Measurements from ENCODE around the gene NCKAP5. TPM values are rescaled to one million over a fixed set of nuclear protein-coding genes. Genes with fewer than 3 reads are reported as not detected.
A peak's percentile ranks its signal among the peaks of the same experiment; 100 is the strongest.

NCKAP5 gene
- polyA plus RNA-seq, 3 donors, result not detected

DNA sequence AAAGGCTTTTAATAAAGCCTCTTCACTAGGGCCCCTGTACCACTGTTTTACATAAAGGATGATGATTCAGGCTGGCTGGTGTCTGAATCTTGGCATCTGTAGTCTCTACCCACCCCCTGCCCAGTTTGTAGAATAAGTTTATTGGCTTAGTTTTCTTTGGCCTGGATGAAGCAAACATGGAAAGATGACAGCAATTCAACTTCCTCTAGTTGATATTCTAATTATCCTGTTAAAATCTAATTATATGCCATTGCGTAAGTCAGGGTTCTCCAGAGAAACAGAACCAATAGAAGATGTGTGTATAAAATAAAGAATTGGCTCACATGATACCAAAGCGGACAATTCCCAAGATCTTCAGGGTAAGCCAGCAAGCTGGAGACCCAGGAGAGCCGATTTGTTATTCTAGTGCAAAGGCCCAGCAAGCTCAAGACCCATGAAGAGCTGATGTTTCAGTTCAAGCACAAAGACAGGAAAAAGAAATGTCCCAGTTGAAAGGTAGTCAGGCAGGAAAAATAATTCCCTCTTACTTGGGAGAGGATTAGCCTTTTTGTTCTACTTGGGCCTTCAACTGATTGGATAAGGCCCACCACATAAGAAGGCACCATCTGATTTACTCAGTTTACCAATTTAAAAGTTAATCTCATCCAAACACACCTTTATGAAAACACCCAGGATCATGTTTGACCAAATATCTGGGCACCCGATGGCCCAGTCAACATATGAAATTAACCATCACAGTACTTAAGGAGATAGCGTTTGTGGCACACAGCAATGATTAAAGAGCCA, 815.6 kb downstream of the NCKAP5 start:
- H3K79me2 ChIP-seq (ENCODE audit: insufficient read depth, low read length), result no peaks in the 10 kb centered on the region
- no peaks in the 10 kb centered on the region for H3K4me1 ChIP-seq (ENCODE audit: control insufficient read depth in 1 of 2, insufficient read depth in 2 of 2, low read length in 2 of 2)
- H2AFZ ChIP-seq (ENCODE audit: insufficient read depth, low read depth, low read length, poor library complexity, severe bottlenecking), result no peak overlapping the region
- H3K4me2 ChIP-seq (replicated peaks; ENCODE audit: extremely low read depth, low read length, poor library complexity, severe bottlenecking), result no peak overlapping the region
- no peak for DNase-seq
- H3K27me3 ChIP-seq (ENCODE audit: control insufficient read depth in 2 of 2, insufficient read depth in 2 of 2, low read length in 2 of 2), result no peaks in the 10 kb centered on the region
- Mint-ChIP-seq H3K27me3 (ENCODE audit: low read depth in 3 of 3) (no peaks in the 10 kb centered on the region), H3K4me1 (no peaks in the 10 kb centered on the region), H3K27ac (peak overlapping the region in 1 of 7 donors; percentile 22), H3K9me3 (peaks cover 0 to 6% (median 0%) of the 10 kb centered on the region in 7 donors), H3K4me3 (no peak overlapping the region), H3K36me3 (no peaks in the 10 kb centered on the region)
- no peak overlapping the region for H3K4me3 ChIP-seq (replicated peaks in 1 of 3; ENCODE audit: low read depth in 2 of 3, low read length in 3 of 3)
- no peaks in the 10 kb centered on the region for H3K36me3 ChIP-seq (replicated peaks in 1 of 2; ENCODE audit: control insufficient read depth in 1 of 2, insufficient read depth in 2 of 2, low read length in 2 of 2)
- H3K9ac ChIP-seq (ENCODE audit: insufficient read depth, low read length, poor library complexity, severe bottlenecking), result no peak overlapping the region
- intact Hi-C loops (cut with micrococcal nuclease), result no loop called here
- no peak overlapping the region for H3K27ac ChIP-seq (ENCODE audit: low read depth in 1 of 2, low read length in 2 of 2)
- WGBS (ENCODE audit: insufficient coverage), result 95% methylated on average over 2 of the region's 5 CpGs
- TF ChIP-seq, protein P1, sequence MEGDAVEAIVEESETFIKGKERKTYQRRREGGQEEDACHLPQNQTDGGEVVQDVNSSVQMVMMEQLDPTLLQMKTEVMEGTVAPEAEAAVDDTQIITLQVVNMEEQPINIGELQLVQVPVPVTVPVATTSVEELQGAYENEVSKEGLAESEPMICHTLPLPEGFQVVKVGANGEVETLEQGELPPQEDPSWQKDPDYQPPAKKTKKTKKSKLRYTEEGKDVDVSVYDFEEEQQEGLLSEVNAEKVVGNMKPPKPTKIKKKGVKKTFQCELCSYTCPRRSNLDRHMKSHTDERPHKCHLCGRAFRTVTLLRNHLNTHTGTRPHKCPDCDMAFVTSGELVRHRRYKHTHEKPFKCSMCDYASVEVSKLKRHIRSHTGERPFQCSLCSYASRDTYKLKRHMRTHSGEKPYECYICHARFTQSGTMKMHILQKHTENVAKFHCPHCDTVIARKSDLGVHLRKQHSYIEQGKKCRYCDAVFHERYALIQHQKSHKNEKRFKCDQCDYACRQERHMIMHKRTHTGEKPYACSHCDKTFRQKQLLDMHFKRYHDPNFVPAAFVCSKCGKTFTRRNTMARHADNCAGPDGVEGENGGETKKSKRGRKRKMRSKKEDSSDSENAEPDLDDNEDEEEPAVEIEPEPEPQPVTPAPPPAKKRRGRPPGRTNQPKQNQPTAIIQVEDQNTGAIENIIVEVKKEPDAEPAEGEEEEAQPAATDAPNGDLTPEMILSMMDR (IDR thresholded peaks at IDR 0.05), result no peak
- H3K9me3 ChIP-seq (replicated peaks in 1 of 2; ENCODE audit: control insufficient read depth in 1 of 2, insufficient read depth in 1 of 2, low read length in 2 of 2), result no peaks in the 10 kb centered on the region
- no peaks in the 10 kb centered on the region for H4K20me1 ChIP-seq (ENCODE audit: insufficient read depth, low read length)

DNA sequence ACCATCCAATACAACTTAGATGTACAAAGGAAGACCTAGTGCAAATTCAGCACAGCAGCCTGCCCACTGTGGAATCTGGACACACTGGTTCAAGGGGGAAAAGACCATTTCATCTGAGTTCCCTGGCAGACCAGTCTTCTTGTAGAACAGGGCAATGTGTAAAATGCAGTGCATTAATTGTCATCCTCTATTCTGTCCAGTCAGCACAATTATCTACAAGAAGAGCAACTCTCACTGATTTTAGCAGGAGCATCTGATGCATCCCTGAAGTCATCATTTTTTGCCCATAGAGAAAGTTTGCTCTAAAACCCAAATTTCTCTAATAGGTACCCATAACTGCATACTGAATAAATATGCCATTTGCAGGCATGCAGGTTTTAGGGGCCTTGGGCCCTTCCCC, 816.4 kb downstream of the NCKAP5 start:
- Mint-ChIP-seq H3K27me3 (ENCODE audit: low read depth in 3 of 3) (no peaks in the 10 kb centered on the region), H3K9me3 (peaks cover 0 to 6% (median 0%) of the 10 kb centered on the region in 7 donors), H3K4me3 (no peak overlapping the region), H3K4me1 (no peaks in the 10 kb centered on the region), H3K27ac (no peak overlapping the region), H3K36me3 (no peaks in the 10 kb centered on the region)
- Histone ChIP-seq H2AFZ (ENCODE audit: insufficient read depth, low read depth, low read length, poor library complexity, severe bottlenecking) (no peak overlapping the region), H3K4me1 (ENCODE audit: control insufficient read depth in 1 of 2, insufficient read depth in 2 of 2, low read length in 2 of 2) (no peaks in the 10 kb centered on the region), H3K9ac (ENCODE audit: insufficient read depth, low read length, poor library complexity, severe bottlenecking) (no peak overlapping the region), H3K36me3 (replicated peaks in 1 of 2; ENCODE audit: control insufficient read depth in 1 of 2, insufficient read depth in 2 of 2, low read length in 2 of 2) (no peaks in the 10 kb centered on the region), H3K79me2 (ENCODE audit: insufficient read depth, low read length) (no peaks in the 10 kb centered on the region), H3K4me3 (replicated peaks in 1 of 3; ENCODE audit: low read depth in 2 of 3, low read length in 3 of 3) (no peak overlapping the region), H3K9me3 (replicated peaks in 1 of 2; ENCODE audit: control insufficient read depth in 1 of 2, insufficient read depth in 1 of 2, low read length in 2 of 2) (no peaks in the 10 kb centered on the region), H4K20me1 (ENCODE audit: insufficient read depth, low read length) (no peaks in the 10 kb centered on the region), H3K27me3 (ENCODE audit: control insufficient read depth in 2 of 2, insufficient read depth in 2 of 2, low read length in 2 of 2) (no peaks in the 10 kb centered on the region), H3K4me2 (replicated peaks; ENCODE audit: extremely low read depth, low read length, poor library complexity, severe bottlenecking) (no peak overlapping the region), H3K27ac (ENCODE audit: low read depth in 1 of 2, low read length in 2 of 2) (no peak overlapping the region)
- TF ChIP-seq, protein P1 (IDR thresholded peaks at IDR 0.05), result no peak
- intact Hi-C loops (cut with micrococcal nuclease), result no loop called here
- no peak for DNase-seq
